Measurements from ENCODE around the gene CCDC57. TPM values are rescaled to one million over a fixed set of nuclear protein-coding genes. Genes with fewer than 3 reads are reported as not detected.

CCDC57 gene
- total RNA-seq, 1 experiment from 2014 or later = 69.9 TPM

DNA sequence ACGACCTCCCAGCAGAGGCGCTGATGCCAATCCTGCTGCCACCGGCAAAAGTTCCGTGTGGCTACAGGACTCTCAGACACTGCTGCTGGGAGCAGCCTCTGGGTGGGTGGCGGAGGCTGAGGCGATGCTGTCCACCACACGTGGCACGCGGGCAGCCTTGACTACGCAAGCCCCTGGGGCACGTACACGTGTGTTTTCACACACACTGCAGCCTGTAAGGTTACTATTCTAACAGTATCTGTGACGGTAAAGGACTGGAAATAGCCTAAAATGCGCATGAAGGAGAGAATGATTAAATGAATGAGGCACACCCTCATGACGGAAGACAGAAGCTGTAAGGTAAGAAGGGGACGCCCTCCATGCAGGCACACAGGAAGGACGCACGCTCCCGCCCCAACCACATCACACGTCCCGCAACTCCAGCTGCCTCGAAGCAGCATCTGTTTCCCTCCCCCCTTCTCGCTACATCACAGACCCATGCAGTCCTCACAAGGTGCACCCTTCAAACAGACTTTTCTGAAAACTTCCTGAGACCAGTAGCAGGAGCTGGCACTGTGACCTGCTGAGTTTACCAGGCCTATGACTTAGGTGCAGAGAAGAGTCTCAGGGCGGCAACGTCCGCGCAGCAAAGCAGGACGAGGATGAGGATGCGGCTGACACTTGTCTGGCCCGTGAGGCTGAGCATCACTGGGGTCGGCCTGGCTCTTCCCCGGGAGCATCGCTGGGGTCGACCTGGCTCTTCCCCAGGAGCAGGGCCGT, 85.9 kb downstream of the CCDC57 start:
- CTCF ChIA-PET = interaction anchor here (0.6 to 0.7 kb wide), 2 partner anchors 10 to 109 kb away, joined by 3 to 4 read pairs; no protein-coding TSS in a partner anchor
- H3K36me3 Mint-ChIP-seq (ENCODE audit: insufficient read depth, unreplicated experiment) = peaks cover 8% of the 10 kb centered on the region
- no peaks in the 10 kb centered on the region for H3K27me3 Mint-ChIP-seq (ENCODE audit: unreplicated experiment)
- H3K27ac Mint-ChIP-seq (ENCODE audit: unreplicated experiment) = no peak overlapping the region
- no TSS peak for BruUV-seq (replicated peaks)
- no peaks in the 10 kb centered on the region for H3K4me1 Mint-ChIP-seq (ENCODE audit: low read depth, unreplicated experiment)
- DNase-seq = no peak
- no peak overlapping the region for H3K4me3 Mint-ChIP-seq (ENCODE audit: low read depth, unreplicated experiment)
- no peaks in the 10 kb centered on the region for H3K9me3 Mint-ChIP-seq (ENCODE audit: low read depth, unreplicated experiment)
- TF ChIP-seq, protein P1, sequence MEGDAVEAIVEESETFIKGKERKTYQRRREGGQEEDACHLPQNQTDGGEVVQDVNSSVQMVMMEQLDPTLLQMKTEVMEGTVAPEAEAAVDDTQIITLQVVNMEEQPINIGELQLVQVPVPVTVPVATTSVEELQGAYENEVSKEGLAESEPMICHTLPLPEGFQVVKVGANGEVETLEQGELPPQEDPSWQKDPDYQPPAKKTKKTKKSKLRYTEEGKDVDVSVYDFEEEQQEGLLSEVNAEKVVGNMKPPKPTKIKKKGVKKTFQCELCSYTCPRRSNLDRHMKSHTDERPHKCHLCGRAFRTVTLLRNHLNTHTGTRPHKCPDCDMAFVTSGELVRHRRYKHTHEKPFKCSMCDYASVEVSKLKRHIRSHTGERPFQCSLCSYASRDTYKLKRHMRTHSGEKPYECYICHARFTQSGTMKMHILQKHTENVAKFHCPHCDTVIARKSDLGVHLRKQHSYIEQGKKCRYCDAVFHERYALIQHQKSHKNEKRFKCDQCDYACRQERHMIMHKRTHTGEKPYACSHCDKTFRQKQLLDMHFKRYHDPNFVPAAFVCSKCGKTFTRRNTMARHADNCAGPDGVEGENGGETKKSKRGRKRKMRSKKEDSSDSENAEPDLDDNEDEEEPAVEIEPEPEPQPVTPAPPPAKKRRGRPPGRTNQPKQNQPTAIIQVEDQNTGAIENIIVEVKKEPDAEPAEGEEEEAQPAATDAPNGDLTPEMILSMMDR (IDR thresholded peaks at IDR 0.05; ENCODE audit: unreplicated experiment) = no peak
- intact Hi-C loops (cut with micrococcal nuclease; ENCODE audit: unreplicated experiment) = no loop called here

DNA sequence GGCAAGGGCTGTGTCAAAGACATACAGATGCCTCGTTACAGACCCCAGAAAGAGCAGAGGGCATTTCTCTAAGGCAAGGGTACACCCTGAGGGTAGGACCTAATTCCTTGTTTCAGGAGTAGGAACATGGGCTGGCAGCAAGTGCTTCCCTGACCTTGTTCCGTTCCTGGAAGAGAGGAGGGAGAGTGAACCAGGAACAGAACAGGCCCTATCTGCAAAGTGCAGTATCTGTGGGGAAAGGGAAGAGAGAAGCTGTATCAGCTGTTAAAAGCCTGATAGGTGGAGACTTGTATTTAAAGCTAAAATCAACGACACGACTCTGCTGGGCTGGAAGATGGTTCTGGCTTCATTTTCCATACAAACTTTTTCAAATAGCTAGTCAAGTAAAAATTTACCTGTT, 88.5 kb downstream of the CCDC57 start:
- peaks cover 15% of the 10 kb centered on the region for H3K36me3 Mint-ChIP-seq (ENCODE audit: insufficient read depth, unreplicated experiment)
- H3K27me3 Mint-ChIP-seq (ENCODE audit: unreplicated experiment) = no peaks in the 10 kb centered on the region
- intact Hi-C loops (cut with micrococcal nuclease; ENCODE audit: unreplicated experiment) = no loop called here
- H3K27ac Mint-ChIP-seq (ENCODE audit: unreplicated experiment) = no peak overlapping the region
- no peak overlapping the region for H3K4me3 Mint-ChIP-seq (ENCODE audit: low read depth, unreplicated experiment)
- no peaks in the 10 kb centered on the region for H3K9me3 Mint-ChIP-seq (ENCODE audit: low read depth, unreplicated experiment)
- no peaks in the 10 kb centered on the region for H3K4me1 Mint-ChIP-seq (ENCODE audit: low read depth, unreplicated experiment)
- TF ChIP-seq, protein P1 (IDR thresholded peaks at IDR 0.05; ENCODE audit: unreplicated experiment) = no peak
- CTCF ChIA-PET = interaction anchor here (0.6 to 1.4 kb wide), 2 partner anchors 18 to 134 kb away, joined by 3 to 5 read pairs; no protein-coding TSS in a partner anchor
- no TSS peak for BruUV-seq (replicated peaks)
- DNase-seq = no peak

DNA sequence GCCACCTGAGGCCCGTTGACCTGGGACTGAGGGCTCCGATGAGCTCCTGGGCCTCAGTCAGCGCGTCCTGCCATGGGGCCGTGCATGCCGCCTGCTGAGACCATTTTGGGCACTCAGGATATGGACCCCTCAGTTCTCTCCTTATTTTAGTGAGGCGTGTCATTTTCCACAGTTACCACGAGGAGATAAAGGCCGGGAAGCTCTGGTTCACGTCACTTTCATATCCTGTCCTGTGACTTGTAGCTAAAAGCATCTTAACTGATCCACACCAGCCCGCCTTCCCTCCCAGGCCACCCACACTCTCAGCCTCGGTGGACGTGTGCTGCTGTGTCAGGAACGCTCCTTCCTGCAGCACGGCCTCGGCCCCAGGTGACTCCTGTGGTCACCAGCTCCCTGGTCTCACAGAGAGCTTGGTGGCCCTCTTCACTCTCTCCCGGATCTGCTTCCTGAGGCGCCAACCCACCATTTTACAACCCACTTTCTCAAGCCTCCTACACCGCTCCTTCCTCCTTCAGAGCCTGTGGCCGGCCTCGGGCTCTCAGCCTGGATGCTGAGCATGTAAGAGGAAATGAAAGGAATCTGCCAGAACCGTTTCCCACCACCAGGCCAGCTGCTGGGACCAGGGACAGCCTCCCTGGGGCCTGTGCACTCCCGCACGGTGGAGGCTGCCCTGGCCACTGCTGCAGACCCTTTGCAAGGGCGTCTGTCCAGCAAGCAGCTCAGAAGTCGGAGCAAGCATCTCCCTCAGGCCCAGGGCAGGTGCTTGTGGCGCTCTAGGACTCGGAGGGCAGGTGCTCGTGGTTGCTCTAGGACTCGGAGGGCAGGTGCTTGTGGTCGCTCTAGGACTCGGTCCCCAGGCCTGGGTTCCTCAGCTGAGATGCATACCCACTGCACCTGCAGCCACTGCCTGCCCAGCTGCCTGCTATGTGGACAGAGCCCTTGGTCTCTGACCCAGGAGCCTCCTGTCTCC, 90.7 kb downstream of the CCDC57 start:
- Mint-ChIP-seq H3K4me1 (ENCODE audit: low read depth, unreplicated experiment) (no peaks in the 10 kb centered on the region), H3K9me3 (ENCODE audit: low read depth, unreplicated experiment) (no peaks in the 10 kb centered on the region), H3K27ac (ENCODE audit: unreplicated experiment) (no peak overlapping the region), H3K27me3 (ENCODE audit: unreplicated experiment) (no peaks in the 10 kb centered on the region), H3K36me3 (ENCODE audit: insufficient read depth, unreplicated experiment) (peaks cover 15% of the 10 kb centered on the region), H3K4me3 (ENCODE audit: low read depth, unreplicated experiment) (no peak overlapping the region)
- no peak for DNase-seq
- TF ChIP-seq, protein P1 (IDR thresholded peaks at IDR 0.05; ENCODE audit: unreplicated experiment) = no peak
- CTCF ChIA-PET = no interaction called here
- no TSS peak for BruUV-seq (replicated peaks)
- intact Hi-C loops (cut with micrococcal nuclease; ENCODE audit: unreplicated experiment) = no loop called here

DNA sequence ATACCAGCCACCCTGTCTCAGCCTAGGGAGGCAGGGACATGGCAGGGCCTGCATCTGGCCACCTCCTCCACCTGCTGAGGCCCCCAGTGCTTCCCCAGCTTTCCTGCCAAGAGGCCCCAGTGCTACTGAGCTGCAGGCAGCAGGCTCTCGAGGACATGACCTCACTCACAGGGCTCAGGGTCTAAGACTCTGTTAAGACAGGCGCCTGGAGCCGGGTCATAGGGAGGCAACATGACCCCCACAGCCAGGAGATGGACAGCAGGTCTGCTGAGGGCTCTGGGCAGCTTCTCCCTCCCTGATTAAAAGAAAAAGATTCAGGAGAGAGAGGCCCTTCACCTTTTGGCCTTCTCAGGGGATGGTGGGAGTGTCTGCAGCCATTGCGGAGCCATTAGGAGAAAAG, 91.4 kb downstream of the CCDC57 start:
- H3K27me3 Mint-ChIP-seq (ENCODE audit: unreplicated experiment) = no peaks in the 10 kb centered on the region
- no peak overlapping the region for H3K27ac Mint-ChIP-seq (ENCODE audit: unreplicated experiment)
- intact Hi-C loops (cut with micrococcal nuclease; ENCODE audit: unreplicated experiment) = no loop called here
- no peak for DNase-seq
- no TSS peak for BruUV-seq (replicated peaks)
- TF ChIP-seq, protein P1 (IDR thresholded peaks at IDR 0.05; ENCODE audit: unreplicated experiment) = no peak
- H3K9me3 Mint-ChIP-seq (ENCODE audit: low read depth, unreplicated experiment) = no peaks in the 10 kb centered on the region
- no peak overlapping the region for H3K4me3 Mint-ChIP-seq (ENCODE audit: low read depth, unreplicated experiment)
- no peaks in the 10 kb centered on the region for H3K4me1 Mint-ChIP-seq (ENCODE audit: low read depth, unreplicated experiment)
- CTCF ChIA-PET = no interaction called here
- peaks cover 15% of the 10 kb centered on the region for H3K36me3 Mint-ChIP-seq (ENCODE audit: insufficient read depth, unreplicated experiment)

All from Calu3 (cell line).